HG02763 (cell line): Measurements from ENCODE around the gene RND3.

Experiments used
- ATAC-seq: cut with Tn5 transposase; IDR thresholded peaks from one replicate; pipeline ENCODE4 v1.9.1; 2021; ENCODE audit warnings: mild to moderate bottlenecking, moderate library complexity; ENCODE audit not compliant: unreplicated experiment

The RND3 gene

DNA sequence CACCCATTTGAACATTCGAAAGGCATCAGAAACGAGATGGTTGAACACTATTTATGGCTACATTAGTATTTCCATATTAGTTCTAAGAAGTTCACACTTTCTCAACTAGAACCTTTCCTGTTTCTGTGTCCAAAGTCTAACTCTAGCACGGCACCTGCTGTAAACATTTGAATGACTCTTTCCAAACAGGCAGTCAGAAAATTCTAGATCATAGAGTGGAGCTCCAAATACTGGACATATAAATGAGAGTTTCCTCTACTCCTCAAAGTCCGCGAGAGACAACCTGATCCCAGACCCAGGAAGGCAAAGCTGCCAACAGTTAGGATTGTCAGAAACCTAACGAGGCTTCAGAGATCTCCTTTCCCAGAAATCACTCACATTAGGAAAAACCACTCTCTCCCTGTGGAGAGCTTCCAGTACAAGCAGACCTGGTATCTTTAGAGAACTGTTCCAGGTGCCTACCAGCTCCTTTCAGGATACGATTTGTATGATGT is 10.6 kb downstream of the RND3 start:
- ATAC-seq = no peak

DNA sequence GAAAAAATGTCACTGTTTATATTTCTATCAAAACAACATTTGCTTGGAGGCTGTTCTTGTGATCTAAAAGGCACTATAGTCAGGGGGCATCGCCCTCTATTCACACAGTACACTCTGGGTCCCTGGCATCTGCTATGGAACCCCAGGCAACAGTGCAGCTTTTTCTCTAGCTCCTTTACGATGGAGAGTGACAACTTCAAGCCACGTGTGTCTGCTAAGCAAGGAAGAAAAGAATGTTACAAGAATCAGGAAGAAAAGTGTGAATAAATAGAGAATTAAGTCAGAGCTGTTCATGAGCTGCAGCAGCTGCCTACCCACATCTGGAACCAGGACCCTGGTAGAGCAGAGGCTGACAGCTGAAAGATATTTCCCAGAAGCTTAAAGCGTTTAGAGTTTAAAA is 11.2 kb downstream of the RND3 start:
- no peak for ATAC-seq

DNA sequence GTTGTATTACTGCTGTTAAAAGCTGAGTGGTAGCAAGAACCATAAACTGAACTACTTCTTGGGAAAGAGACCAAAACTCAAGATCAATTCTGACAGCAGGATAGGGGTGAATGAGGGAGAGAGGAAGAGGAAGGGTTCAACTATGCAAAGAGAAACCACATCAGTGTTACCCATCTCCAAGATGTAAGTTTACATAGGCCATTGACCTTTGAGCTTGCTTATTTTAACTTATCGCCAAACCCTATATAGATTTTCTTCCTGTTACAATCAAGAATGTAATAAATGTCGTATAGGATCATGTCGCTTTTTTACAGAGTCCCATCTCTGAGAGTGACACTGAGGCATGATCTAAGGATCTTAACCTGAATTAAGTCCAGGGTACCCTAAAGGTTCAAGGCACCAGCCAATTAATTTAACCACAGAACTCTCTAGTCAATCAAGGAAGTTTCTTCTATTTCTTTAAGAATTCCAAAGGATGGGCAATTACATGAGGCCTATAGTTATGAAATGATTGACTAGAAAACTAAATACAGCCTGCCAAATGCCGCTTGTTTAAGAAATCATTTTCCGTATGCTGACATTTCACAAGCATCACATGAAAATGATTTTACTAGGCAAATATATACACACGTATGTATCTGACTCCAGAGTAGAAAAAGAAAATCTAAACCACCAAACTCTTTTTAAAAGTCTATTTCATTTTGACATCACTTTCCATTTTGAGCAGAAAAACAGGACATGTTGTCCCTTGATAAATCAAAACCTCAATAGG is 11.8 kb downstream of the RND3 start:
- no peak for ATAC-seq

DNA sequence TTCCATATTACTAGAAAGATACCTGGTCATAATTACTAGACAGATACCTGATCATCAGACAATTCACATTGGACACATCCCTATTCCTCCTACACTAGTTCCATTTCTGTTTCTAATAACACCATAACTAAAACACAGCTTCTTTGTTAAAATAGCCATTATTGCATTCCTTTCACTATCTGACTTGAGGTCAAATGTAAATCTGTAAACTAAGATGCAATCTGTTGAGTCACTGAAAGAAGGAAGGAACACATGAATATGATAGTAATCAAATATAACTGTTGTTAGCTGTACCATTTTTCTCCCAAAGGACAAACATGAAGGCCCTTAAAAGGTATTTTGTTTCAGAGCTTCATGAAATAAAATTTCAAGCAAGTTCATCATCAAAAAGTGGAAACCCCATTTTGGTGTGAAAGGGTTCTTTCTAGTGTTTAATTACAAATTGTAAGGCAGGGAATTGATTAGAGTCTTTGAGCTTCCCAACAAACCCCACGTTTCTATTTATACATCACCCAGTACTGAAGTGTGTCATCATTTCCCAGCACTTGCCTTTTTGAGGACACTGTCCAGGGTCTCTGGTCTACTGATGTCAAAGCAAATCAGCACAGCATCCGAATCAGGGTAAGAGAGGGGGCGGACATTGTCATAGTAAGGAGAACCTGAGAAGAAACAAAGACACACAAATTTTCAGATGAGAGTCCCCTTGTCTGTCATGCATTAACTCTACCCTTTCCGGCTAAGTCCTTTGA is 13.0 kb downstream of the RND3 start:
- no peak for ATAC-seq

DNA sequence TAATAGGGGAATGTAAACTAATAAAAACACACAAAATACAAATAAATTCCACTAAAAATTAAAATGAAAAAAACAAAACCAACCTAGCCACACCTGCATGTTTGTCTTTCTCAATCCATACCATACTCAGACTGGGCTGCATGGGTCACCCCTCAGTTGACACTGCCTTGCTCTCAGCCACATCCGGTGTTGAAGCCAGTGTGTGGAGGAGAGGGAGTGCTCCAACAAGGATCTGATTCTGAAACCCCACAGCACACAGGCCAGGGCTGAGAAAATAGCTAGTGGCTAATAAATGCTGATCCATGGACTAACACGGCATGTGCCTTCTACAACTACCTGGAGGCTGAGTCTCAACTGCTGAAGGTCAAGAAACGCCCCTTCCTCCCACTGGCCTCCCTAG is 13.7 kb downstream of the RND3 start:
- ATAC-seq = no peak

- no peak for ATAC-seq
These were observed 15.0 kb downstream of the RND3 start for GRCh38 chr2:150472511-150472899.

DNA sequence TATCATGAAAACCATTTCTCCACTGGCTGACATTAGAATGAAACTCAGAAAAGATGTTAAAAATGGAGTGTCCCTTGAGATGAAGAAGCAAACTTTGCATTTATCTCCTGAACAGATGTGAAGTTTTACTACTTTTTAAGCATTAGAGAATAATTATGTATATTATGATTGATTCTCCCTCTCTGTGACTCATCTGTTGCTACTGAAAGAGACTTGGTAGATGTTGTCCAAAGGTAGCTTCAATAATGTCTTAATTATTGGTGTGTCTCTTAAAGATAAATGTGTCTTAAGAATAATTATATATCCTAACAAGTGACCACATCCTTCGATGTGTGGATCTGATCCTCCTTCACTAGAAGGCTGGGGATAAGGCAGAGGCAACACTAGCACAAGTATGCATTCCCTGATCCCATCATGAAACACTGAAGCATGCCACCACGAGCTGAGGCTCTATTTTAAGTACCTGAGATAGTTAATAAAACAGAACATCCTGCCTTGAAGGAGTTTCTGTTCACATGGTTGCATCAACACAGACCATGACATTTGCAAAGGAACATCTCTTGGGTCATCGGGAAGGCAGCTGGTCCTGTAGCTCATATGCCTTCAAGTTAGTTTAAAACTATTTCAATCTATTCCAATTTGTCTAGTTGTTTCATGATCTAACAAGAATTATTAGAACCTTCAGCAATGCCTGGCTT is 15.5 kb downstream of the RND3 start:
- ATAC-seq = no peak

DNA sequence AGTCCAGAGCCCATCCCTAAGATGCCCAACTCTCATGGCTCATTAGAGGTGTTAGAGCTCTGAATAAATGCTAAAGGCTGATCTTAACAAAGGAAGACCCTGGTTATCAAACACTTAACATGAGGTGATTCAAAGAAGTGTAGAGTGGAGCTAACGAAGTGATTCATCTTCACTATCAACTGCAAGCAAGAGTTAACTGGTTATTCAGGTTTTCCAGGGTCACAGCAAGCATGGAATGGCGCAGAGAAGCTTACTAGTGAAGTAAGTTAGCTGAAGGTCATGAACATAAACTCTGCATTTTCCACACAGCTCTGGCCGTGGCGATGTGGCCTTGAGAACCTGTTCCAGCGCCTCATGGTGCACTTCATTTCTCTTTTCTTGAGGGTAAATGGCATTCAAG is 17.0 kb downstream of the RND3 start:
- ATAC-seq = no peak

DNA sequence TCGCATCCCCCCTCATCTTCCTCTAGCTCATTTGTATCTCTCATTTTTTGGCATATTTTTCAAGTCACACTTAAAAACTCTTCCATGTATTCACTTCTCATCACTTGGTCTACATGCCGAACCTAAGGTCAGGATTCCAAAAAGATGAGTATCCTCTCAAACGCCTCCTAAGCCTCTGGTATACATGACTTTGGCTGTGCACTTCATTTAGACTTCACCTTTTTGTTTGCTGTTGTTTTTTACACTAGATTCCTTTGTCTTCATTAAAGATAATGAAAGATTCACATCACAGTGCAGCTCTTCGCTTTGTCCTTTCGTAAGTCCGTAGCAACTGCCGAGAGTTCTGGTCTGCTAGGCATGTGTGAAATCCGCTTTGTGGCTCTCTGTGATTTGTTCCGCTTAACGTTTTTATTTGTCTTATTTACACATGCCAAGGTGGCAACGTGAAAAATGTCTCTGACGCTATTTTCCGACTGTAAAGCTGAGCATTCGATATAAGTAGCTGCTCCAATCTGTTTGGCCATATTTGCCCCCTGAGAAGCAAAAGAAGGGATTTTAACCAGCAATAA is 17.7 kb downstream of the RND3 start:
- ATAC-seq = no peak

DNA sequence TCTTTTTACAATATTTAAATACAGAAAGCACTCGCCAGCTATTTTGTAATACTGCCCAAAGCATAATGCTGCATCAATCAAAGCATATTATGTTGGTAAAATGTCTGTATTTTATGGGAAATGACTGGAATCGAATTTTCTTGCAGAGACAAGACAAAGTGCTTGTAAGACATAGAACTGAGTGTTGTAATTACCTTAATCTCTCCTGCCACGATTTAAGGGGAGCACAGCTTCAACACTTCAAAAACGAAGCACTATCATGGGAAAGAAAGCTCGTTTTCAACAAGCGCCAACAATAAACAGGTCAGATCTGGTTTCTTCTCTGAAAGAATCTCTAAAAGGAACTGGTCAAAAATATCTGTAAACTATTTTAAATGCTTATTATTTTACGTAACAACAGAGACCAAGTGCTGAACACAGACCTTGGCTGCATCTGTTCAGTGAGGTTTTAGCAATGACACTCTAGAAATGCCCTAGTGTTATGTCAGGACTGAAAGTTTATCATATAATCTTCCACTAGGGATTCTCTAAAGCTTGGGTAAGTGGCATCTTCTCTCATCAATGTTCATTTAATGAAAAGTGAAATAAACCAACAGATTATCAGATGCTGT is 19.0 kb downstream of the RND3 start:
- no peak for ATAC-seq

- ATAC-seq = no peak
These were observed 19.9 kb downstream of the RND3 start for GRCh38 chr2:150467621-150467963.

- ATAC-seq = no peak
These were observed 20.5 kb downstream of the RND3 start for GRCh38 chr2:150466741-150467620.

DNA sequence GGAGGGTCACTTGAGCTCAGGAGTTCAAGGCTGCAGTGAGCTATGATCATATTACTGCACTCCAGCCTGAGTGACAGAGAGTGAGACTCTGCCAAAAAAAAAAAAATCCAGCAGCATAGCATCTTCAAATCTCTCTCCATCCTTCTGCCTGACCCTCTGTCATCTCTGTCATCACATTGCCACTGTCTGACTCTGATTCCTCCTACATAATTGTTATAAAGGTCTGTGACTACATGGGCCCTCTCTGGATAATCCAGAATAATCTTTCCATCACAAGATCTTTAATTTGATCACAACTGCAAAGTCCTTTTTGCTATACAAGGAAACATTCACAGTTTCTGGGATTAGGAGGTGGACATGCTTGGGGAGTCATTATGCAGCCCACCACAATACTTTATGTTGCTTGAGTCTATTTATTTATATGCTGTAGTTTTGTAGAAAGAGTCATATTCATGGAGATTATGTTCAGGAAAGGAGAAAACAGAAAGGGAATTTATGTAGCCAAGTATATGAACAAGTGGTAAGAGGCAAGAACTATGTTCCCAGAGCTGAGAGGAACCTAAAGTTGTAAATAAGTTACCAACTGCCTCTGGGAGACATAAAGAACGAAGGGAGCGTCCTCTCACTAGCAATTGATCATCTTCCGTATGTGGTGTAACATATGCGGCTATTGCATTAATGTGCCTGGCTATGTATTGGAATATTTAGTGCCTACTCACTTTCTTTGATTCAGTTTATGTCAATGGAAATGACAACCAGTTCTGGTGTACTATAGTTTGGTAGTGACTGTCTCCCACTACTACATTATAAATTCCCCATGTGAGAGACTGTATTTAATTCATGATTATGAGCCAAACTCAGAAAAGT is 21.5 kb downstream of the RND3 start:
- no peak for ATAC-seq

GRCh38 chr2:150464986-150465385 is 22.5 kb downstream of the RND3 start:
- ATAC-seq = no peak

DNA sequence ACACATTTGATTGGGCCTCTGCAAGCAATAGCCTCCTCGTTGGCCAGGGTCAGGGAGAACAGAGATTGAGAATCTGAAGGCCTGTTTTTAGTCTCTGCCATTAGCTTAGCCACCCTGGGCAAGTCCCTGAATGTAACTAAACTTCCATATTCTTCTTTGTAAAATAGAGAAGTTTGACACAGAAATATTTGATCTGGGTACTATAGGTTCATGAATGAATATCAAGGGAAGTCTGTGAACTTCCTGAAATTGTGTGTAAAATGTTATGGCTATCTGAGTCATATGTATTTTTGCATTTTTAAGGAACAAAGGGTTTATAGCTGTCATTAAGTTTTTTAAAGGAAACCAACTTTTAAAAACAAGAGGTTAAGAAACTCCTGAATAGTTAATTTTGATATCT is 23.2 kb downstream of the RND3 start:
- ATAC-seq = no peak

- no peak for ATAC-seq
These were observed 24.7 kb downstream of the RND3 start for GRCh38 chr2:150462770-150463169.

DNA sequence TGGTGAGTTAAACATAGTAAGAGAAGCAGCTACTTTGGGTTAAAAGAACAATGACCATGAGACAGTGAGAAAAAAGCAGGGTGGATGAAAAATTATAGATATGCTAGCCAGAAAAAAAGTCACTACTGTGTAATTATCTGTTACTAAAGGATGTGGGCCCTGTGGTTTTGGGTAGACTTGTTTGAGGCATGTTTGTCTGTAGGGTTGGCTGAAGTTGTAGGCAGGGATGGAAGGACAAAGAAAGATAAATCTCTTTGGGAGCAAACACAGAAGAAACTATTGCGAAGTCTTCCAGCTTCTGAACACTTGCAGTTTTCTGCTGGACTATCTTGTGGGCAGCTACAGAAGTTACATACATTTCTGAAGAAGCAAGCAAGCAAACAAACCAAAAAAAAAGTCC is 28.2 kb downstream of the RND3 start:
- ATAC-seq = no peak

DNA sequence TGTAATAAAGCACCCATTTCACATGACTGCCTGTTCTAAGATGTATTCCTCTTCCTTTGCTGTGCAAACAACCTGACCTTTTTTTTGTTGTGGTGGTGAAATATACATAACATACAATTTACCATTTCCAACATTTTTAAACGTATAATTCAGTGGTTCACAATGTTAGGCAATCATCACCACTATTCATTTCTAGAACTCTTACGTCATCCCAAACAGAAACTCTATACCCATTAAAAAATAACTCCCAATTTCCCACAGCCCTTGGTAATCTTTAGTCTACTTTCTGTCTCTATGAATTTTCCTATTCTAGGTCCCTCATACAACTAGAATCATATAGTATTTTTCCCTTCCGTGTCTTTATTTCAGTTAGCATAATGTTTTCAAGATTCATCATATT is 36.7 kb downstream of the RND3 start:
- no peak for ATAC-seq

DNA sequence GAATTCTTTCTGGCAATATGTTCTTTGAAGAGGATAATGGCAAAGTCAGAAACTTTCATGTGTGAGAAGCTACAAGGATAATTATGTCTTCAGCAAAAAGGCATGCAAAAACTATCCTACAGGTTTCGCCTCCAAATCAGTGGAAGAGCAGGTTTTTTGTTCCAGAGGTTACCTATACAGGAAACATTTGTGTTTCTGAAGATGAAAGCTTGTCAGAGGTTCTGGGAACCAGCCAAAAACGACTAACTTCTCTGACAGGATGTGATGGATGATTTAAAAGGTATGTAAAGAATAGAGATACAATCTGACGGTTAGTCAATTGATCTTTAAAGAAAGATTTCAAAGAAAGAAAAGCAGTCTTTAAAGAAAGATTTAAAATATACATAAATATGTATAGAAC is 37.6 kb downstream of the RND3 start:
- ATAC-seq = no peak
